NCI-H2196 (cell line): ENCODE results near the gene MT4.

Source experiments
- DNase-seq: peaks from one replicate; lab custom pipeline; 2025; ENCODE audit not compliant: unreplicated experiment; lab: John Stamatoyannopoulos, UW

Gene MT4

GRCh38 chr16:56564793-56565477 is at the start of gene MT4:
TSS of gene MT4 (plus strand) at chr16:56565073. CDS start at chr16:56565129, 56 bp downstream.
- DNase-seq = no peak

- no peak for DNase-seq
These were observed 49.2 kb upstream of the MT4 start for GRCh38 chr16:56515665-56516064.

DNA sequence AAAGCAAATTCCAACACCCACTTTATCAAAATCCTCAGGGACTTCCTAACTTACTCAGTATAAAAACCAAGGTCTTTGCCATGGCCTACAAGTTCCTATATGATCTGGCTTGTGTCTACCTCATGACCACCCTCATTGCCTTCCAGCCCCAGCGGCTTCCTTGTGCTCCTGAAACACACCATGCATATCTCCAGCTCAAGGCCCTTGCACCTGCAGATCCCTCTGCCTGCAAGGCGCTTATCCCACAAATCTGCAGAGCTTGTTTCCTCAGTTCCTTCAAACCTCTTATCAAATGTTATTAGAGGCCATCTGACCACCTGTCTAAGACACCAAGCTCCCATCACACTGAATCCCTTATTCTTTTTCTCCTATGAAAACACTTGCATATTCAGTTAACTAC is 47.7 kb upstream of the MT4 start:
- no peak for DNase-seq

- DNase-seq = no peak
These were observed 46.4 kb upstream of the MT4 start for GRCh38 chr16:56518425-56518824.

GRCh38 chr16:56519459-56520250 is 45.2 kb upstream of the MT4 start, which contains the start of gene BBS2:
TSS of gene BBS2 (minus strand) at chr16:56520024. CDS start at chr16:56519862, 162 bp downstream.
- peak; percentile 80 for DNase-seq

GRCh38 chr16:56520251-56520577 is 44.7 kb upstream of the MT4 start:
- no peak for DNase-seq

DNA sequence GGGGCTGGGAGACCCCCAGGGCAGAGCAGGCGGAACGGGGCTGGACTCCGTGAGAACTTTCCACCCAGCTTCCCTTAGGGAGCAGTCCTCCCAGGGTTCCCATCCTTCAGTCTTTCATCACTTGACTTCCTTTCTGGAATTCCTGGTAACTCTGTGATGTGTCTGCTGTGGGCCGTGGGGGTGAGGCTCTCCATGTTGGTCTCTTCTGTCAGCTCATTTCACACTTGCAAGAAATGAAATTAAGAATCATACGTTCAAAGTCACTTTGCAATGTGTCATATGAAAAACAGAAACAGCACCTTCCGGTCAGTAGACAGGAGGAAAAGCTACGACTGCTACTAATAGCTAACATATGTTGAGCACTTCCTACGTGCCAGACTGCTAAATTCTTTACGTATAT is 39.6 kb upstream of the MT4 start:
- DNase-seq = no peak

DNA sequence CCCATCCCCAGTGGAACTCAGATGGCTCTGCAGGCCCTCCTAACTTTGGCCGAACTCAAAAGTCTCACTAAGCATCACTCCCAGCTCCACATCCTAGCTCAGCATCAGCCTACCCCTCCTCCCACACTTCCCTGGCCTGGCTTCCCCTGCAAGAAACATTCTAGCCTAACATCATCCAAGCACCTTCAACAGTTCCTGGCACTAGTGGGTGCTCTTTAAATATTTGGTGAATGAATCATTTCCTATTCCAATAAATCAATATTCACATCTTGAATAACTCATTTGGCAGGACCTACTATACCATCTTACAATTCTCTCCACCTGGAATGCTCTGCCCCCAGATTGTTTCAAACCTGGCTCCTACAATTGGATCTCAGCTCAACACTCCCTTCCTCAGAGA is 34.0 kb upstream of the MT4 start:
- no peak for DNase-seq

- no peak for DNase-seq
These were observed 32.2 kb upstream of the MT4 start for GRCh38 chr16:56532714-56533113.

- no peak for DNase-seq
These were observed 30.0 kb upstream of the MT4 start for GRCh38 chr16:56534847-56535383.

DNA sequence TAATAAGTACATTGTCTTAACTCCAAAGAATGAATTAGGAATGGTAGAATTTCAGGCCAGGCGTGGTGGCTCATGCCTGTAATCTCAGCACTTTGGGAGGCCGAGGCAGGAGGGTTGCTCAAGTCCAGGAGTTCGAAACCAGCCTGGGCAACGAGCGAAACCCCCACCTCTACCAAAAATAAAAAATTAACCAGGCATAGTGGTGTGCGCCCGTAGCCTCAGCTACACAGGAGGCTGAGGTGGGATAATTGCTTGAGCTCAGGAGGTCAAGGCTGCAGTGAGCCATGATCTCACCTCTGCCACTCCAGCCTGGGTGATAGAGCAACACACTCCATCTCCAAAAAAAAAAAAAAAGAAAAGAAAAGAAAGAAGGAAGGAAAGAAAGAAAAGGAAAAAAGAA is 26.5 kb upstream of the MT4 start:
- DNase-seq = no peak

- no peak for DNase-seq
These were observed 25.2 kb upstream of the MT4 start for GRCh38 chr16:56539656-56540055.

DNA sequence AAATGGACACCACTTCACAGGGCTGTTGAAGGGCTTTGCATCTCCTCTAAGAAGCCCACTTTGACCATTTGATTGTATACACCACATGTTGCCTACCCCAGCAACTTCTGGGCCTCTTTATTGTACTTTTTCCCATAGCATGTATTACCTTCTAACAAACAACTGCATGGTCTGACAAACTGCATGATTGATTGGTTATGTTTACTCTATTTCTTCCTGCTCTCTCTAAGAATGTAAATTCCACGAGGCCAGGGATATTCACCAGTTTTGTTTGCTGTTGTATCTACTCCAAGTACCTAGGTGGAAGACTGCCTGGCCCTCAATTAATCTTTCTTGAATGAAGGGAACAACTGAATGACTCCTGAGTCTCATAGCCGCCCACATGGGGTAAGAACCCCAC is 22.8 kb upstream of the MT4 start:
- no peak for DNase-seq

DNA sequence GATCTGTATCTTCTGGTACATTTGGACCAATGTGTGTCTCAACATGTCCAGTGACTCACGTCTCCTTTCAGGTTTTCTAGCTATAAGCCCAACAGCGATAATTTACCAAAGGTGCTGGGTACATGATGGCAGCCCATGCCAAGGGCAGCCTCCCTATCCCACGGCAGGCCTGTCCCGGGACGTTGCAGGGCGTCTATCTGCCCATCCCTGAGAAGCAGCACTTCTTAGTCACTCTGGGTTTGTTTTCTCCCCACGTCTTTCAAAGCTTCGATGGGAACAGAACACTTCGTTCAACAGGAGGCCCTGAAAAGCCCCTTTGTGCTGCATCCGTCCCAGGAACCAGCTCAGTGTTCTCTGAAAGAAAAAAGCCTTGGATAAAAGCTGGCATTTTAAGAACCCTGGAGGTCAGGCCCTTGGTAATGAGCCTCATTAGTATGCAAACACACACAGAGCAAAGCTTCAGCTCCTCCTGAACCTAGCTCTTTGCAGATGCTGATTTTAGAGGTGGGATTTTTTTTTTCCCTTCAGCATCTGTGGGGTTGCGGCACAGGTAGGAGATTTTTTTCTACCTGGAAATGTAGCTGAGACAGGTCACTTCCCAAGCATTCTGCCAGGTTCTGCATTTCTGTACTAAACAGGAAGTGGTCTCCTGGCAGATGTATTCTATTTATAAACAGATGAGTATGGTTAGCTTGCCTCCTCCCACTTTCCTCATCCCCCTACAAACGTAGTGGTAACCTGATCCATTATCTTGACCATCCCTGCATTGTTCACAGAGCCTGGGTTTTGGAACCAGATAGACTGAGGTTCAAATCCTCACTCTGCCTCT is 17.5 kb upstream of the MT4 start:
- peak; percentile 9 for DNase-seq

DNA sequence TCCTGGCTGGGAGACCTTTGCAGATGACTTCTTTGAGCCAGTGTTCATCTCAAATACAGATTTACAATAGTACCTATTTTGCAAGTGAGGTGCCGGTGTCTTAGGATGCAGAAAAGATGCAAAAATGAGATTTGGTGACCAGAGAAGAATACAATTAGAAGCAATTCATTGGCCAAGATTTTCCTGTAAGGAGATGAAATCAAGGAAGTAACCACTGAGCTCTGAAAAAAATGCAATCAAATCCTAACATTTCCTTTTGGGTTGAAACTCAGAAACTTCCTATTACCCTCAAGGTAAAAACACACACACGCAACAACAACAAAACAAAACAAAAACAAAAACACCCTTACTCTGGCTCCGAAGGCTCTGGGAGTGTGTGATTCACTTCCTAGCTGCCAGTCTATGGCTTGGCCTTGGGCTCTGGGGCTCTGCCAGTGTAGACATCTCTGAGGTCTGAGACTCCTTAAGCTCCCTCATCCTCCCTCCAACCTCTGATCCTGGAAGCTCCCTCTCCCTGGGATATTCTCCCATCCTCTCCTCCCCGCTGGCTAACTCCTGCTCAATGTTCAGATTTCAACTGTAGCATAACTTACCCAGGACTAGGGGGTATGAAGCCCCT is 16.8 kb upstream of the MT4 start:
- DNase-seq = no peak

DNA sequence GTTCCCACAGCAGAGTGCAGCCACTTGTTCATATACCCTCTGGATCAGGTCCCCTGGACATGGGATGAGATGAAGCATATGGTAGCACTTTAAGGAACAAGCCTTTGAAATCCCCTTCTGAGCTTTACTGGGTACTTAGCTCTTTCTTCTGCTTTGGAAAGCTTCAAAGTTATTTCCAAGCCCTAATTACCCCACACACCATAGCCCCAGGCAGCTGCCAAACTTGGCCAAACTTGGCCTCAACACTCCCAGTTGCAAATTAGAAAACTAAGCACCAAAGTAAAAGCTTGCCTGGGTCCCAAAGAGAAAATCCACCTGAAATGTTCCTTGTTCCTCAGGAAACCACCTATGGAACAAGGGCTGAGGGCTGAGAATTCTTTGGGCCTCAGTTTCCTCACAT is 15.7 kb upstream of the MT4 start:
- no peak for DNase-seq

DNA sequence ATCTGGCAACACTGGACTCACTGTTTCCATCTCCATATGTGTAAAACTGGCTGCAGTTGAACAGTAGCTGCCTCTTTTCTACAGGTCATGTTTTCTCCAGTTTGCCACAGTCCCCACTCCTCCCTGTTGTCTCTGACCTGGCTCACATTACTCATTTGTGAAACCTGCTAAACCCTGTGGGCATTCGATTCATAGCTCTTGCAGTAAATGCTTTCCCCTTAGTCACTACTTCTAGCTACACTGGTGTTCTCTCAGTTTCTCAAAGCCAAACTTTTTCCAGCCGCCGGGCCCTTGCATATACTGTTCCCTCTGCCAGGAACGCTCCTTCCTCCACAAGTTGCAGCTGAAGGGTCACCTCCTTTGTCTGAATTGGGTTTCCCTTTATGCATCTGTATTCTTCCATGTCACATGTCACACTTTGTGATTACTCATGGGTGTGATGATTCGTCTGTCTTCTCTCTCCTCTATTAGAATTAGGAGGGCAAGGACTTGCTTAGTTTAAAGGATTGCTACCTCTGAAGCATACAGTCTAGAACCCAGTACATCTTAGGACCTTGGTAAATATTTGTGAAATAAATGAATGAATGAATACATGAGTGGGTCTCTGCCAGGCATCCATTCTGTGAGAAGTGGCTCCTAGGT is 15.0 kb upstream of the MT4 start:
- DNase-seq = no peak

DNA sequence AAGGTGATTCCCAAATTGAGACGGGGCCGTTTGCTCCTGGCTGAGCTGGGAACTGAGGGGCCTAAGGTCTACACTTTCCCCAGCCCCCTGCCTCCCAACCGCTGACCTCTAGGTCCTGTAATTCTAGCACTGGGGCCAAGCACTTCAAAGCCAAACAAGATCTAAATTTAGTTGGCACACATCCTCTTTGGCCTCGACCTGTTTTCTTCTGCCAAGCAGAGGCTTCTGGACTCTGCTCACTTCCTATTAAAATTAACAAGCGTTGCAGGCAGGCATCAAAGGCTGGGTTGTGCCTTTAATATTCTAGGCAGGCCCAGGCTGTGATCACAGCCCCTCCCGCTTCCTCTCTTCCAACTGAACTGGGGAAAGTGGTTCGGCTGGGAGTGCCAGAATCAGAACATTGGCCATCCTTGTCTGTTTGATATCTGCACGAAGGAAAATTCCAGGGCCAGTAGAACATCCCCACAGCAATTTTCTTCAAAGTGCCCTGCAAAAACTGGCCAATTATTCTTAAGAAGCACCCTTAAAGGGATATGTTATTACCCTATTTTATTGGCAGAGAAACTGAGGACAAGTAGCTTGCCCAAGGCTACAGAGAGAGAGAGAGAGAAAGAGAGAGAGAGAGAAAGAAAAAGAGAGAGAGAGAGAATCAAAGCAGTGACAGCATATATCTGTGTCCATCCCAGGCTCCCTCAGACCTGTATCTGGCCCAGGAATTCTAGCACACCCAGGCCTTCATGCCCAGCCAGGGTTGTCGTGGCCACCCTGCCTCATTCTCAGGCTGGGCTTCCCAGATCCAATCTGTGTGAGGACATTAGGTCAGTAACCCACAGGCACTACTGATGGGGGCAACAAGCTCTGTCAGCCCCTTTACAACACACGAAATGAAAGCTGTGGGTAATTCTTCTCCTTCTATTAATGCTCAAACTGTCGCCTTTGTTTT is 12.8 kb upstream of the MT4 start:
- peak; percentile 22 for DNase-seq

DNA sequence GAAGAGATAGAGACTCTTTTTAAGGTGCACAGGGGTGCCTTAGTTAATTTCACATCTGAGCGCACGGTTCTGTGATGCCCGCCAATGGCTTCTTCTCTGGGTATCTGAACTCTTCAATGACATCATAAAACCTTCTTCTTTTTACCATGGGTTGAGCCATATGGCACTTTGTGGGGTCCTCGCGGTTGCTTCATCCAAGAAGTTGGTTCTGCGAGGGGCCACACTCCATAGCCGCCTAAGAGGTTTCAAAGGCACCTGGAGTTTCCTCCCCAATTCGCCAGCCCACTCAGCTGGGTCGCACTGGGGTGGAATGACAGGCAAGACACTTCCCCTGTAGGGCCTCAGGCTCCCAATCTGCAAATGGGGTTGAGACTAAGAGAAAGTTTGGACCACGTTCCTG is 10.4 kb upstream of the MT4 start:
- no peak for DNase-seq
